Duodenal mucosa (tissue), 2 donors: Measurements from ENCODE around the gene NFIC.

Source experiments
- H3K27ac ChIP-seq: one replicate; pipeline ENCODE4 v1.7.0; 2013; ENCODE audit warnings: low read depth, low read length
- H3K27me3 ChIP-seq, 2 donors: one replicate each; pipeline ENCODE4 v1.7.0; 2013; ENCODE audit warnings: low read length in 2 of 2, control low read depth in 1 of 2; ENCODE audit not compliant: insufficient read depth in 2 of 2, control insufficient read depth in 1 of 2
- H3K36me3 ChIP-seq, 2 donors: one replicate each; pipeline ENCODE4 v1.7.0; 2013; ENCODE audit warnings: low read length in 2 of 2, control low read depth in 1 of 2; ENCODE audit not compliant: insufficient read depth in 2 of 2, control insufficient read depth in 1 of 2
- H3K4me1 ChIP-seq, 2 donors: one replicate each; pipeline ENCODE4 v1.7.0; 2013; ENCODE audit warnings: low read length in 2 of 2, control low read depth in 1 of 2; ENCODE audit not compliant: insufficient read depth in 2 of 2, control insufficient read depth in 1 of 2
- H3K4me3 ChIP-seq, 2 donors: one replicate each; pipeline ENCODE4 v1.7.0; 2013; ENCODE audit warnings: low read length in 2 of 2, low read depth in 1 of 2
- H3K9ac ChIP-seq, 2 donors: one replicate each; pipeline ENCODE4 v1.7.0; 2013; ENCODE audit warnings: low read length in 2 of 2, low read depth in 1 of 2
- H3K9me3 ChIP-seq, 2 donors: one replicate each; pipeline ENCODE4 v1.7.0; 2013; ENCODE audit warnings: low read length in 2 of 2, control low read depth in 1 of 2; ENCODE audit not compliant: control insufficient read depth in 1 of 2

Gene NFIC

GRCh38 chr19:3477506-3477905 is 111.1 kb downstream of the NFIC start:
- Histone ChIP-seq H3K9ac (no peak overlapping the region), H3K27me3 (no peaks in the 10 kb centered on the region), H3K36me3 (peaks cover 8 to 37% of the 10 kb centered on the region in 2 donors), H3K27ac (no peak overlapping the region), H3K4me3 (no peak overlapping the region), H3K4me1 (peaks cover 31 to 53% of the 10 kb centered on the region in 2 donors), H3K9me3 (no peaks in the 10 kb centered on the region)

DNA sequence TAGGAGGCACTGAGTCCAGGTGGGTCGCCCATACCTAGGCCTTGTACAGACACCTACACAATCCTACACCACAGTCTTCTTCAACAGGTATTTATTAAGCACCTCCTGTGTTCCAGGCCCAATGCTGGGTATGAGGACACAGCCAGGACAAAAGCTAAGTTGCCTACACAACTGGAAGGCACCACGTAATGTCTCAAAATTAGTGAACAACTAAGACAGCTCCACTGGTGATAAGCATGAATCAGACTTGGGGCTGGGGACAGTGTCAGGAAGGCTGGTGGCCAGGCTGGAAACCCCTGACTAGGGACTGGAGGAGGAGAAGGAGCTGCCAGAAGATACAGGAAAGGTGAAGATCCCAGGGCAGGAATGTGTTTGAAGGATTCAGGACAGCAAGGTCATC is 111.6 kb downstream of the NFIC start:
- H3K9me3 ChIP-seq, result no peaks in the 10 kb centered on the region
- H3K27ac ChIP-seq, result no peak overlapping the region
- H3K36me3 ChIP-seq, result peaks cover 8 to 37% of the 10 kb centered on the region in 2 donors
- H3K27me3 ChIP-seq, result no peaks in the 10 kb centered on the region
- H3K9ac ChIP-seq, result no peak overlapping the region
- no peak overlapping the region for H3K4me3 ChIP-seq
- H3K4me1 ChIP-seq, result peaks cover 33 to 50% of the 10 kb centered on the region in 2 donors

GRCh38 chr19:3478409-3479176 is 112.2 kb downstream of the NFIC start:
- peak overlapping the region; percentile 28 to 40 for H3K4me3 ChIP-seq
- no peaks in the 10 kb centered on the region for H3K9me3 ChIP-seq

DNA sequence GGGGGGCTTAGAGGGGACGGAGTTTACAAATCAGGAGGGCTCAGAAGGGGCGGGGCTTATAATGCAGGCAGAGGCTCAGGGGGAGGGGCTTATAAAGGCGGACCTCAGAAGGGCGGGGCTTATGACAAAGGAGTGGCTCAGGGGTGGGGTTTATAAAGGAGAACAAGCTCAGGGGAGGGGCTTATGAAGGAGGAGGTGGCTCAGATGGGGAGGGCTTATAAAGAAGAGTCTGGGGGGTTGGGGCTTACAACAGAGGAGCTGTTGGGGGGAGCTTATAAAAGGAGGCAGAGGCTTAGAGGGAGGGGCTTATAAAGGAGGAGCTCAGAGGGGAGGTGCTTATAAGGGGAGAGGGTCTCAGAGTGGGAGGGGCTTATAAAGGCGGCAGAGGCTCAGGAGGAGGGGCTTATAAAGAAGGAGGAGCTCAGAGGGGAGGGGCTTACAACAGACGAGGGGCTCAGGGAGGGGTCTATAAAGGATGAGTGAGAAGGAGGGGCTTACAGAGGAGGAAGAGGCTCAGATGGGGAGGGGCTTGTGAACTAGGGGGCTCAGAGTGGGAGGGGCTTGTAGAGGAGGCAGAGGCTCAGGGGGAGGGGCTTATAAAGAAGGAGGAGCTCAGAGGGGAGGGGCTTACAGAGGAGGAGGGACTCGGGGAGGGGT is 112.9 kb downstream of the NFIC start:
- Histone ChIP-seq H3K27me3 (no peaks in the 10 kb centered on the region), H3K4me3 (peak overlapping the region; percentile 37 to 40), H3K9me3 (no peaks in the 10 kb centered on the region), H3K9ac (no peak overlapping the region), H3K27ac (peak overlapping the region; percentile 20), H3K36me3 (peaks cover 8 to 36% of the 10 kb centered on the region in 2 donors), H3K4me1 (peaks cover 26 to 41% of the 10 kb centered on the region in 2 donors)

More at GRCh38 chr19:3478409-3479176, 112.2 kb downstream of the NFIC start:
- Histone ChIP-seq H3K27me3 (no peaks in the 10 kb centered on the region), H3K9ac (no peak overlapping the region), H3K4me1 (peaks cover 33 to 46% of the 10 kb centered on the region in 2 donors), H3K36me3 (peaks cover 8 to 37% of the 10 kb centered on the region in 2 donors), H3K27ac (no peak overlapping the region)

DNA sequence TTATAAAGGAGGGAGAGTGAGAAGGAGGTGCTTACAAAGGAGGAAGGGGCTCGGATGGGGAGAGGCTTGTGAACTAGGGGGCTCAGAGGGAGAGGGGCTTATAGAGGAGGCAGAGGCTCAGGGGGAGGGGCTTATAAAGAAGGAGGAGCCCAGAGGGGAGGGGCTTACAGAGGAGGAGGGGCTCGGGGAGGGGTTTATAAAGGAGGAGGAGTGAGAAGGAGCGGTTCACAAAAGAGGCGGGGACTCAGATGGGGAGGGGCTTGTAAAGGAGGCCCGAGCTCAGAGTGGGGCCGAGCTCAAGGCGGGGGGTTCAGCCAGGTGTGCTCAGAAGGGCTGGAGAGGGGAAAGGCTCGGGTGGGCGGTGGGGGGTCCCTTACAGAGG is 113.4 kb downstream of the NFIC start:
- peak overlapping the region; percentile 87 for H3K27ac ChIP-seq
- H3K27me3 ChIP-seq, result no peaks in the 10 kb centered on the region
- peaks cover 8 to 33% of the 10 kb centered on the region in 2 donors for H3K36me3 ChIP-seq
- peak overlapping the region; percentile 50 to 58 for H3K4me3 ChIP-seq
- peak overlapping the region in 1 of 2 donors; percentile 66 for H3K9ac ChIP-seq
- H3K9me3 ChIP-seq, result no peaks in the 10 kb centered on the region
- peaks cover 20 to 36% of the 10 kb centered on the region in 2 donors for H3K4me1 ChIP-seq

DNA sequence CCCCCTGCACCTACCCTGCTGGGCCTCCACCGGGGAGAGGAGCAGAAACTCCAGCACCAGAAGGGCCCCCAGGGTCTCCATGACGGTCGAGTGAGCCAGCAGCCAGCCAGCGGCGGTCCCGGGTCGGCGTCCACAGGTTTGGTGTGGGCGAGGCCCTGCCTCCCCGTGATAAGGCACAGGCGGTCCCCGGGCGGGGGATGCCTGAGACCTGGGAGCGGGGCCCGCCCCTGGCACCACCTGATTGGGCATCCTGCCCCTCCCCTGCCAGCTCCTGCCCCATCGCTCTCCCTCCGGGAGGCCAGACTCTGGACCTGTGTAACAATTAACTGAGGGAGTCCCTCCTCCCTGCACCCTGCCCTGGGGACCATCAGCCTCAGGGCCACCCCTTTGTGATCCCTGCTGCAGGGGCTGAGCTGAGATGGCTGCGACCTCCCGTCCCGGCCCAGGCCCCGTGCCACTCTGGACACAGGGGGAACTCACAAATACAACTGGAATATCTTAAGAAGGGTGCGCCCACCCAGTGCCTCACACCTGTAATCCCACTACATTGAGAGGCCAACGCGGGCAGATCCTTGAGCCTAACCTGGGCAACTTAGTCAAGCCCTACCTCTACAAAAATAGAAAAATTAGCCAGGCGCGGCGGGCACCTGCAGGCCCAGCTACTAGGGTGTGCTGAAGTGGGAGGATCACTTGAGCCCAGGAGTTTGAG is 114.2 kb downstream of the NFIC start, which contains the start of gene SMIM24:
TSS of gene SMIM24 (minus strand) at position 143 of the 709 bp plus-strand sequence. CDS start at position 81, 62 bp downstream.
- peaks cover 8 to 26% of the 10 kb centered on the region in 2 donors for H3K36me3 ChIP-seq
- peak within 1 kb of the TSS; percentile 50 to 58 for H3K4me3 ChIP-seq
- H3K9ac ChIP-seq, result peak within 1 kb of the TSS; percentile 38 to 66
- H3K4me1 ChIP-seq, result peaks cover 16 to 29% of the 10 kb centered on the region in 2 donors
- peak within 1 kb of the TSS; percentile 87 for H3K27ac ChIP-seq
- no peaks in the 10 kb centered on the region for H3K9me3 ChIP-seq
- H3K27me3 ChIP-seq, result no peaks in the 10 kb centered on the region

DNA sequence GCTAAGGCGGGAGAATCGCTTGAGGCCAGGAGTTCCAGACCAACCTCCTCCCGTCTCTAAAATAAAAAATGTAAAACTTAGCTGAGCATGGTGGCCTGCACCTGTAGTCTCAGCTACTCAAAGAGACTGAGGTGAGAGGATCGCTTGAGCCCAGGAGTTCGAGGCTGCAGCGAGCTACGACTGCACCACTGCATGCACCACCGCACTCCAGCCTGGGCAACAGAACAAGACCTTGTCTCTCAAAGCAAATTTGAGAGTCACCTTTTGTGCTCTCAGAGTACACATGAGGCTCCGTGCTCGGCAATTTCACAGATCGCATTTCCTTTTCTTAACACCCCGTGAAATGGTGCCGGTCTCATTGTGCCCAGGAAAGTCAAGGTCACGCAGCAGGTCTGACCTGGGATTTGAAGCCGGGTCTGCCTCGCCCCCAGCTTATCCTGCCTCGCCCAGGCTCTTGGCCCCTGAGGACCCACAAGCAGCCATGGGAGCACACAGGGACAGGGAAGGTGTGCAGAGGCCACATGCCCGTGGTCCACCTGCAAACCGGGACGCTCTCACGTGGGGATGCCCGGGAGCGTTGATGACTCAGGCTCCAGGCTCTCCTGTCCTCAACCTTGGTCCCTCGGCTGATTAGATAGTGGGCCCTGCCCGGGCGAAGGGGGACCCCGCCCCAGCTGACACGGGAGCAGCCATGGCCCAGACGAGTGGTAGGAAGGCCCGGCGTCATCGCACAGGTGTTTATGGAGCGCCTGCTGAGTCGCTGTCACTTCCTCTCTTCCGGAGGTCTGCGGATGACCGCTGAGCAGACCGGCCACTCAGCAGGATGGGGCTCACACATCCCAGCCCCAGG is 115.1 kb downstream of the NFIC start:
- Histone ChIP-seq H3K27me3 (no peaks in the 10 kb centered on the region), H3K27ac (peak overlapping the region; percentile 81), H3K4me3 (peak overlapping the region; percentile 44 to 64), H3K36me3 (peaks cover under 1 to 17% of the 10 kb centered on the region in 2 donors), H3K9me3 (no peaks in the 10 kb centered on the region), H3K9ac (peak overlapping the region; percentile 51 to 62), H3K4me1 (peaks cover 16 to 24% of the 10 kb centered on the region in 2 donors)

DNA sequence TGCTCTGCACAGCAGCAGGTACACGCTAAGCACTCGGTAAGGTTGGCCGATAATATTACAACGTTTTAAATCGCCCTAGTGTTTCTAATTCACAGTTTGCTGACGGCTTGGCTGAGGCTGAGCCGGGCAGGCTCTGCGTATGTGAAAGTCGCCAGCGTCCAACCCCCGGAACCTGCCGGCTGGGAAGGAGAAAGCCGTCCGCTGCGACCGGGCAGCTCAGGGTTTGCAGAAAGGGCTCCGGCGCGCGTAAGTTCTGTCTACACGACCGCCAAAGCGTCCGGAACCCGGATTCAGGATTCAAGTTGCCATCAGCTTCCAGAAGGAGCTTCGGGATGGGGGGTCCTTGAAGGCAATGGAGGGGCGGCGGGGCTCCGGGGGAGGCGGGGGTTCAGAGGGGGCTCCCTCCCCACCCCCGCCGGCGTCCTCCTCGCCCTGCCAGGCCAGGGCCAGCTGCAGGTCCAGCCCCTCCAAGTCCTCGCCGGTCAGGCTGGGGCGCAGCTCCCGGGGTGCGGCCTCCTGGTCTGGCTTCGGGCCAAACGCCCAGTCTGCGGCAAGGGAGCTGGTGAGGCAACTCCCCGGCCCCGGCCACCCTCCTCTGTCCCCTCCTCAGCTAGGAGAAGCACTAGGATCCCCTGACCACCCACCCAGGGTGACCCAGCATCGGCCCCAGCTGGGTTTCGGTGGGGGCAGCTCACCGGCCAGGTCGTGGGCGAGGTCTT is 116.3 kb downstream of the NFIC start:
- peak overlapping the region; percentile 62 to 80 for H3K9ac ChIP-seq
- H3K4me3 ChIP-seq, result peak overlapping the region; percentile 61 to 64
- no peaks in the 10 kb centered on the region for H3K9me3 ChIP-seq
- no peaks in the 10 kb centered on the region for H3K27me3 ChIP-seq
- H3K4me1 ChIP-seq, result peaks cover 16 to 24% of the 10 kb centered on the region in 2 donors
- H3K27ac ChIP-seq, result peak overlapping the region; percentile 81
- H3K36me3 ChIP-seq, result peaks cover 0 to 7% of the 10 kb centered on the region in 2 donors

DNA sequence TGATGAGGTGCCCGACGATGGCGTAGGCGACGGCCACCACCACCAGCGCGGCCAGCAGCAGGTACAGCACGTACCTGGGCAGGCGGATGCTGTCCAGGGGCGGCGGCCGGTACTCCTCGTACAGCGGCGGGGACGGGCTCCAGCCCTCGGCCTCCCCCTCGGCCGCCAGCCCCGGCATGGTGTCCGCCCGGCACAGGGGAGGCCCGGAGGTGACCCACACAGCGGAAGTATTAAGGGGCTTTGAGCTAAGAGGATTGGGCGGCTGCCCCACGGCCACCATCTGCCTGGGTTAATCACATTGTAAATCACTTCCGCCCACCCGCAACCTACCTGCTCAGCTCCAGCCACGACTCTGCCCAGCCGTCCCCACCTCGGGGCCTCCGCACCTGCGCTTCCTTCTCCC is 116.8 kb downstream of the NFIC start, which contains the start of gene SMIM44:
TSS of gene SMIM44 (minus strand) at position 216 of the 403 bp plus-strand sequence. CDS start at position 178, 38 bp downstream.
- Histone ChIP-seq H3K27ac (peak within 1 kb of the TSS; percentile 81), H3K9me3 (no peaks in the 10 kb centered on the region), H3K9ac (peak within 1 kb of the TSS; percentile 62 to 80), H3K36me3 (peaks cover 0 to 1% of the 10 kb centered on the region in 2 donors), H3K4me3 (peak within 1 kb of the TSS; percentile 61 to 64), H3K4me1 (peaks cover 16 to 24% of the 10 kb centered on the region in 2 donors), H3K27me3 (no peaks in the 10 kb centered on the region)
